ENCODE data around the gene CCDC177.

Gene CCDC177

DNA sequence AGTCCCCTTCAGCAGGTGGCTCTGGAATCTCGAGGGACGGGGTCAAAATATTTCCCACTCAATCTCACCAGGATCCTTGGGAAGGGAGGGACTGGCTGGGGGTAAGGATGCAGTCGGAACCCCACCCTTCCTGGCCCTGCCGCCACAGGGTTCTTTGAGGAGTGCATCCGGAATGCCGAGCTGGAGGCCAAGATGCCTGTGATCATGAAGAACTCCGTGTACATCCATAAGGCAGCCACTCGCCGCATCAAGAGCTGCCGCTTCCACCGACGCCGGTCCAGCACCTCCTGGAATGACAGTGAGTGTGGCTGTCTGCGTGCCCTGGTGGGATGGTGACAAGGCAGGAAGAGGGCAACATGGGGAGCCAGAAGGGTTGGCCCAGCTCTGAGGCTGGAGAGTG is 47.0 kb downstream of the CCDC177 start:
- DNase-seq, result no peak

DNA sequence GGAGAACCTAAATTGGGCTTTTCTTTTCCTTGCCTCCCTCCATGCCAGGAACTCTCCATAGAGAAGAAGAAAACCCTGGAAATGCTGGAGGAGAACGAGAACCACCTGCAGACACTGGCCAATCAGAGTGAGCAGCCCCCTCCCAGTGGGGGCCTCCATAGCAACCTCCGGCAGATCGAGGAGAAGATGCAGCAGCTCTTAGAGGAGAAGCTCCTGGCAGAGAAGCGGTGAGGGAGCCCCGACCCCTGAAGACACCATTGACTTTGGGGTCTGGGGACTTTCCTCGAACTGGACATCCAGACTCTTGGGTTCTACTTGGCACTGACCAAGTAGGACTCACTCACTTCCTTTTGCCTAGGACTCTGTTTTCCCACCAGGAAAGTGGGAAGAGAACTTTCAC is 48.8 kb downstream of the CCDC177 start:
- DNase-seq, result no peak

DNA sequence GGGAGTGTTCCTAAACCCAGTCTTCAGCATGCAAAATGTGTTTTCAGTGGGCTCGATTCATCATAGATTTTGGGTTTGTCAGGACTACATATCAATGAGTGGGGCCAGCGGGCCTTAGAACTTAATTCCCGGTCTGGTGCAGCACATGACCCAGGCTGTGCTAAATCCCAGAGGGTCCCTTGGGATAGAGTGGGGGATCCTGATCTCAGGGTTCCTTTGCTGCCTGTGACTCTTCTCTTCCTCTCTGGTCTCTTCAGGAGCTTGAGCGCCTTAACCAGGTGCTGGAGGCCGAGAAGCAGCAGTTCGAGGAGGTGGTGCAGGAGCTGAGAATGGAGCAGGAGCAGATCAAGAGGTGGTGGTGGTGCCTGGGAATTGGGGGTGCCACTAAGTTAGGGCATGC is 52.6 kb downstream of the CCDC177 start:
- DNase-seq, result no peak
